ENCODE measurements around the gene ZNF835.
"Not testable (repeated sequence)": the region's sequence is repeated elsewhere in the genome, so short reads cannot be mapped to it uniquely, and the experiment has no call there.

ZNF835 gene

GRCh38 chr19:56671613-56671994 is at the start of gene ZNF835:
ZNF835 (minus strand) TSS chr19:56671757; CDS start chr19:56665198, 6,559 bp downstream.
- DNase-seq (ENCODE audit: low spot score) = peak; percentile 95
- peak; percentile 81 for FAIRE-seq

- FAIRE-seq = no peak
- DNase-seq (ENCODE audit: low spot score) = peak; percentile 39
Measured at GRCh38 chr19:56720281-56720680, 48.7 kb upstream of the ZNF835 start.

- DNase-seq (ENCODE audit: low spot score) = peak; percentile 29
- no peak for FAIRE-seq
Measured at GRCh38 chr19:56718231-56718630, 46.7 kb upstream of the ZNF835 start.

- DNase-seq (ENCODE audit: low spot score) (no peak), FAIRE-seq (no peak)
Measured at GRCh38 chr19:56712611-56713276, 41.2 kb upstream of the ZNF835 start.

GRCh38 chr19:56710437-56710836 is 38.9 kb upstream of the ZNF835 start:
- DNase-seq (ENCODE audit: low spot score) = no peak
- FAIRE-seq = no peak

GRCh38 chr19:56707821-56708220 is 36.3 kb upstream of the ZNF835 start:
- DNase-seq (ENCODE audit: low spot score) = no peak

GRCh38 chr19:56705939-56706338 is 34.4 kb upstream of the ZNF835 start:
- no peak for DNase-seq (ENCODE audit: low spot score)
- FAIRE-seq = no peak

More at GRCh38 chr19:56707821-56708220, 36.3 kb upstream of the ZNF835 start:
- FAIRE-seq = no peak

GRCh38 chr19:56701895-56702294 is 30.3 kb upstream of the ZNF835 start:
- DNase-seq (ENCODE audit: low spot score) (no peak), FAIRE-seq (no peak)

- FAIRE-seq (no peak), DNase-seq (ENCODE audit: low spot score) (no peak)
Measured at GRCh38 chr19:56699552-56699951, 28.0 kb upstream of the ZNF835 start.

- DNase-seq (ENCODE audit: low spot score) = peak; percentile 40
- no peak for FAIRE-seq
Measured at GRCh38 chr19:56692206-56692895, 20.8 kb upstream of the ZNF835 start.

- DNase-seq (ENCODE audit: low spot score) (no peak), FAIRE-seq (no peak)
Measured at GRCh38 chr19:56690670-56691069, 19.1 kb upstream of the ZNF835 start.

- FAIRE-seq (no peak), DNase-seq (ENCODE audit: low spot score) (no peak)
Measured at GRCh38 chr19:56689198-56689597, 17.6 kb upstream of the ZNF835 start.

- DNase-seq (ENCODE audit: low spot score) (peak; percentile 66), FAIRE-seq (no peak)
Measured at GRCh38 chr19:56687031-56687430, 15.5 kb upstream of the ZNF835 start.

- FAIRE-seq (no peak), DNase-seq (ENCODE audit: low spot score) (no peak)
Measured at GRCh38 chr19:56683116-56683515, 11.6 kb upstream of the ZNF835 start.

- FAIRE-seq (no peak), DNase-seq (ENCODE audit: low spot score) (no peak)
Measured at GRCh38 chr19:56681702-56682101, 10.1 kb upstream of the ZNF835 start.

GRCh38 chr19:56678205-56678604 is 6.6 kb upstream of the ZNF835 start:
- FAIRE-seq = no peak
- no peak for DNase-seq (ENCODE audit: low spot score)

- not testable (repeated sequence) for DNase-seq (ENCODE audit: low spot score); FAIRE-seq
Measured at GRCh38 chr19:56672610-56673009, 1.1 kb upstream of the ZNF835 start.

GRCh38 chr19:56670961-56671612 is 470 bp downstream of the ZNF835 start:
- DNase-seq (ENCODE audit: low spot score) = no peak
- peak; percentile 85 for FAIRE-seq

GRCh38 chr19:56670401-56670960 is 1.1 kb downstream of the ZNF835 start:
- FAIRE-seq = no peak

GRCh38 chr19:56668676-56669075 is 2.9 kb downstream of the ZNF835 start:
- DNase-seq (ENCODE audit: low spot score) = no peak
- no peak for FAIRE-seq

More at GRCh38 chr19:56670401-56670960, 1.1 kb downstream of the ZNF835 start:
- DNase-seq (ENCODE audit: low spot score) = no peak

GRCh38 chr19:56667311-56667870 is 4.2 kb downstream of the ZNF835 start:
- DNase-seq (ENCODE audit: low spot score) (no peak), FAIRE-seq (no peak)

GRCh38 chr19:56664511-56664910 is 7.0 kb downstream of the ZNF835 start:
- FAIRE-seq = no peak
- no peak for DNase-seq (ENCODE audit: low spot score)

All from urothelium cell line (cell line).